NCI-H1417 treated with DMSO at 0.1 percent for 48 hours (cell line): ENCODE measurements around the gene CMSS1.

Experiments
- DNase-seq: peaks from one replicate; lab custom pipeline; 2025; lab: John Stamatoyannopoulos, UW

Gene CMSS1

DNA sequence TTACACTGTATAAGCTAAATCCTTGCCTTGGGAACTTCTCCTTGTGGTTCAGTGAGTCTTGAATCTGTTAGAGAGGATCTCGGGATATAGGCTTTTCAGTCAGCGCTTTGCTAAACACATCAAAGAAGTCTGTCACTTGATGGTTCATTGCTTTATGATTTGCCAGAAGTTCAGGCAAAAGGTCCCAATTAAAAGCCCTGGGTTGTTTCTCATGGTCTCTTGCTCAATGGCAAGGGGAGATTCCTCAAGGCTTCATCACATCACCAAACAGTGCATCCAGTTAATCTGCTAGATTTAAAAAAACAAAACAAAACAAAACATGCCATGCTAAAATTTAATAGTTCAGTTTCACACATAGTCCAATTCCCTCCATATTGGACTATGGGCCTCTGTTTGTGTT is 181.9 kb downstream of the CMSS1 start:
- no peak for DNase-seq

DNA sequence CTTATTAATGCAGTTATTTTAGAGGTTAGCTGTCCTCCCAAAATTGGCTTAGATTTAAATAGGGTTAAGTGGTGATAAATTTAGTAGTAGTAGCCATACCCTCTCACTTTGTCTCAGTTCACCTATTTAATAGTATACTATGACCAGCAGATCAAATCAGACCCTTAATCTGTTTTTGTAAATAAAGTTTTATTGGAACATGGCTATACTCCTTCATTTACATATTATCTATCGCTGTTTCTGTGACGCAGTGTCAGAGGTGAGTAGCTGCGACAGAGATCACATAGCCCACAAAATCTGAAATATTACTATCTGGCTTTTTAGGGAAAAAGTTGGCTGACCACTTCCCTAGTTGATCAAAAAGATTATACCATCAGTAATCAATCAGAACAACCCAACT is 183.4 kb downstream of the CMSS1 start:
- DNase-seq: no peak

- DNase-seq: peak; percentile 16
Observed at GRCh38 chr3:100001526-100002270, 184.0 kb downstream of the CMSS1 start.

GRCh38 chr3:100002599-100003350 is 185.1 kb downstream of the CMSS1 start:
- peak; percentile 11 for DNase-seq

DNA sequence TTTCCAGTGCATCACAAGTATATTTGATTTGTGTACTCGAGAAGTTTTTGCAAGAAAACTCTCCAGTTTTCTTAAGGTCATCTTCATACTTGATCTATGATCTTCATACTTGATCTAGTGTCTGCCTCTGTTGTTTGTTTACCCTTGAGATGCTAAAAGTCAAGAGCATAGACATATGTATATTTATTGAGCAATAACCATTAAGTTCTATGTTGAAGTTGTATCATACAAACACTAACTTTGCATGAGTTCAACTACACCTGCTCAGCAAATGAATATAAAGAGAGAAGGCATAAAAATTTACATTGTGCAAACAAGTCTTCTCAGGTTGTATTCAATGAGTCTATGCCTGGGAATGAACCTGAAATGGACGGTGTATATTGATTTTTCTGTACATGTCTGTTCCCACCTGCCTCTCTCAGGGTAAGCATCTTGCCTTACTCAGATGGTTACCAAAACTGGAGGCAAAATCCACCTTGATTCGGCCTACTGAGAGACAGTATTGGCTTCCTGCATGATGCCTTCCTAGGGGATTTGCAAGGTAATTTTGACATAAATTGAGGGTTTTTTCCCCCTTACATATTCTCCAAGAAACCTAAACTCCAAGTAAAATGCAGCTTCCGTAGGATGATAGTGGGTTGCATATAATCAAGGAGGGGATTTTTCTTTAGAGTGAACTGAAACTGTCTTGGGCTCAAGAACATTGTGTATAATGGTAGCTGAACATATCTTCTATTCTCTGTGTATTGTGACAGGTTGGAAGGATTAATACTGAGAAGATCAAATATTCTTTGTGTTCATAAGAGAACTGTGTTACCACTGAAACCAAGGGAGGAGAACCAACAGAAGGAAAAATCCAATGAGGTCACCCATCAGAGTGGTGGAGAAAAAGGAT is 186.2 kb downstream of the CMSS1 start:
- no peak for DNase-seq

GRCh38 chr3:100004931-100005330 is 187.3 kb downstream of the CMSS1 start:
- no peak for DNase-seq

DNA sequence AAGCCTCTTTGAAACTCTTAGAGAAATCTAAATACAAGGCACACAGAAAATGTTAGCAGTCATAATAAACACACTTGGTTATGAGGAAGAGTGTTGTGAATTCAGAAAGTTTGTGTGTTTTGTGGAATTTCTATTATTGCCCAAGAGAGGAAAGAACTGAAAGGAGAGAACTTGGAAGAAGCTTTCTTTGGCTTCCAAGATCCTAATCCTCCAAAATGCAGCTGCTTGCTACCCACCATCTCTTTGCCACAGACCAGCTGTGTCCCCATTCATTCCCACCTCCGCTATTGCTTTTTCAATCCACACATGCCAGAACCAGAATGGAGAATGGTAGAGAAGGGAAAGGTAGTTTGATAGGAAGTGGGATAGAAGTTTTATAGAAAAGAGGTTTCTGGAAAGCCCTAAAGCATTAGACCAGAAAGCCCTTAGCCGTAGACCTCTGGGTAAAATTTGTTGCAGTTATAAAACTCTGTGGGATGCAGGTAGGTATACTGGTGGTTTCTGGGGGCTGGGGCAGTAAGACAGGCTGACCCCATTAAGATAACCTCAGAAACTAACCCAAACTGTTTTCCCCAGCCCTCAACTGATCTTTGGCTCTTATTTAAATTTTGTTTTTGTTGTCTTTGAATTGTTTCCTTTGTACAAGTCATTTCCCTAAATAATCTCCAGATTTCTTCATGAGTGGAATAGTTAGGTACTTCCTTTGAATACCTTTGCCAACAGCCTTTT is 188.2 kb downstream of the CMSS1 start:
- no peak for DNase-seq

DNA sequence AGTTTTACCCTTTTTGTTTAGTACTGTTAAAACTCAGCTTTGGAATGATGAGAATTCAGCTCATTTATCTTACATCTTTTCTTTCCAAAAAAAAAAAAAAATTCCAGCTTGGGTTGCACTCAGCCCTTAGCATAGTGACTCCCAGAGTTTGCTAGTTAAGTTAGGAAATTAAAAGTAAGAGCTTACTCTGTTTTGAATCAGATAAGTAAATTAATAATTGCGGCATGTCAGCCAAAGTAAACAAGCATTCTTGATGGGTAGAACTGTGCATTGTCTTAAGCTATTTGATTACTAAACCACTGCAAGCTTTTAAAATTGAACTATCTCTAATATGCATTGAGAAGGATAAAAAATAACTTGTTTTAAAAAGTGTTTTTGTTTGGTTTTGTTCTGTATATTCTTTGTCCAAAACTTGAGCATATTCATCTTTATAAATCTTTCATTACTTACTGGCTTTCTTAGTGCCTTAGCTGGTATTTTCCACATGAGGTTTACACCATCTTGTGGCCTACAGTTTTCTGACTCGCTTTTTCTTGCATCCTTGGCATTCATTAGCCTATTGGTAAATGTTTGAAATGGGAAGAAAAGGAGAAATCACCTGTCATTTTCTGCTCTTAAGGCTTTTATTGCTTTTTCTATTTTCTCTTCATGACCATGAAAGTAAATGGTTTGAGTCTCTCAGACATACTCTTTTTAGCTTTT is 189.1 kb downstream of the CMSS1 start:
- no peak for DNase-seq

- no peak for DNase-seq
Observed at GRCh38 chr3:100007313-100007712, 189.7 kb downstream of the CMSS1 start.

- no peak for DNase-seq
Observed at GRCh38 chr3:100008081-100008698, 190.5 kb downstream of the CMSS1 start.

DNA sequence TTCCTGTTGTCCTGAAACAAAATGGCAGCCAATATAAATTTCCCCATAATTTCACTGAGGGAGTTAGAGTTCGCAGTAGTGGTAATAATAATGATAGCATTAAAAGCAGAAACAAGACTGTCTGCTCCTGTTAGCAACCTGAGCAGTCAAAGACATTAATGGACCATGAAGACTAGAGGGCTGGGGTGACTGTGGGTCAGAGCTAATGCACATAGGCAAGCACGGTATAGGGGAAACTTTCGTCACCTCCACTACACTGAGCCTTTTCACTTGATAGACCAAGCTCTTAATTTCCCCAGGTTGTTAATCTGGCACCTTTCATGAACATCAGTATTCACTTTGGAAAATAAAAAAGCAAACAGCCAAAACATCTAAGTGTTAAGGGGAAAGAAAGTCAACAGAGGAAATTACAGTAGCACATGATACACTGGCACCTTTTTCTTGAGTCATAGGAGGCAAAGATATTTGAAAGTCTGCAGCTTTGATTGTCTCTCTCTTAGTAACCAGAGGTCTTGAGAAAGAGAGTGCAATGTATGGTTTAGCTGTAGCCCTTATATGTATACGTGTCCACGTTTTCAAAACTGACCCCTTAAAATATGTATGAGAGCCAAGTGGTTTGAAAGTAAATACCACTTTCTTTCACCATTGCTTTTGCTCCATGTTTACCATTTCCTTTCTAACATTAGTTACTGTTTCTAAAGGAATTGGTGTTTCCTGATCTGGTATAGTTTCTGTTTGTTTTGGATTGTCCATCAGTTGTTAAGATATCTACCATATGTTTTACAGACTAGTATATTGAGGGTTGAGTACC is 191.8 kb downstream of the CMSS1 start:
- DNase-seq: no peak

GRCh38 chr3:100010087-100010417 is 192.4 kb downstream of the CMSS1 start:
- no peak for DNase-seq

- DNase-seq: no peak
Observed at GRCh38 chr3:100018806-100019205, 201.1 kb downstream of the CMSS1 start.

GRCh38 chr3:100019719-100020118 is 202.1 kb downstream of the CMSS1 start:
- DNase-seq: no peak

DNA sequence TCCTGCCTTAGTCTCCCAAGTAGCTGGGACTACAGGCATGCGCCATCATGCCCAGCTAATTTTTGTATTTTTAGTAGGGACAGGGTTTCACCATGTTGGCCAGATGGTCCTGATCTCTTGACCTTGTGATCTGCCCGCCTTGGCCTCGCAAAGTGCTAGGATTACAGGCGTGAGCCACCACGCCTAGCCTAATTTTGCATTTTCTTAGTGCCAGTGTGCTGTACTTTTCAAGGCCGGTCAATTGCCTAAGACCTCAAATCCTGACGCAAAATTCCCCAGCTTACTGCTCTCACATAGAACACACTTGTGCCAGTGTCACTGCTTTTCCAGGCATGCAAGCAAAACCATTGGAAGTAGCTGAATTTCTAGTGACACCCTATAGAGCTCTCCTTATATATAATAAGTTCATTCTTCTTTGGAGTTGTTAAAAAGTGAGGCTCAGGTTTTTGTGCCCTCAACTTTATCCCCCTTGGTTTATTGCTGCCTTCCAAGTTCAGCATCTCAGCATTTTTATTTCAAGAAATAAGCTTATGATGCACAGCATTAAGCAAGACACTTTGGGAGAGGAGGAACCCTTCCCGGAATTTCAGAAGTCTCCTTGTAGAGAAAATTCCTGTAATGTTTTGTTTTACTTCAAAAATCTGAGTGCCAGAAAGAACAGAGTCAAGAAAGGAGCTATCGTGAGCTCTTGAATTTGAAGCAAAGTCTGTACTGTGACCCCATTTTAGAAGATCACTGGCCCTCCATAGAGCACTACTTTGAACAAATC is 203.4 kb downstream of the CMSS1 start:
- no peak for DNase-seq

DNA sequence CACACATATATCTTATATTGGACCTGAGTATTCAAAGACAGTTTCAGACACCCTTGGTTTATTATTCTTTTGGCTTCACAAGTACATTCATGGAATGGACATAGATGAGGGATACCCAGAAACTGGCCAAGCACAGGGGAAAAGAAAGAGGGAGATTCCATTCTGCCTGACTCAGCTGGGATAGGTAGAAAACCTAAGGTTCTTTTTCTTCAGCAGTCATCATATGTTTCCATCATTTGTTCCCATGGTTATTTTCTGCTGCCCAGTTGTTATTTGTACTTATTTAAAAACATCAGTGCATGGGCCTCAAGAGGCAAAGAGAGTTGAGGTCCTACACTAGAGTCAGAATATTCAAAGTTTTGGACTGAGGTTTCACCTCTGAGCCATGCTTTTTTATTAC is 204.8 kb downstream of the CMSS1 start:
- no peak for DNase-seq

GRCh38 chr3:100023150-100023549 is 205.5 kb downstream of the CMSS1 start:
- no peak for DNase-seq

DNA sequence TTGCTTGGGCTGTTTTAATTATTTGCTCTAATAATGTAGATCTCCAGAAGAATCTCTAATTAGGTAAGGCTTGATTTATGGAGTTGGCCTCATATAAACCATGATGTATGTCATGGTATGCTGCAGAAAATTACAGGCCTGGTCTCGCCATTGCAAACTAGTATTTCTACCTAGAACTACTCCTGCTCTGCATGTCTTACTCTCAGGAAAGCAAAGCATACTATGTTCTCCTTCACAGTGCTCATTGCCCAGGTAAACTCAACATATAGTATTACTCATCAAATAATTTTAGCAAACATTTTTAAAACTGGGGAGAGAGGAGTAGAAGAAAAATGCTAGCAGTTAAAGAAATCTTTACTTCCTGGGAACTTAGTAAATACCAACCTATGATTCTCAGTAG is 205.9 kb downstream of the CMSS1 start:
- no peak for DNase-seq
